ENCODE measurements around the gene FMNL2.

Gene FMNL2

GRCh38 chr2:152335016-152335725 is at the start of gene FMNL2:
Gene FMNL2 (plus strand): TSS chr2:152335174.
- Histone ChIP-seq H2AFZ (ENCODE audit: low read length) (peak within 1 kb of the TSS; percentile 87), H3K4me3 (ENCODE audit: low read length) (peak within 1 kb of the TSS; percentile 83), H3K4me2 (ENCODE audit: low read depth, low read length) (peak within 1 kb of the TSS; percentile 84), H3K4me1 (ENCODE audit: low read length) (no peaks in the 10 kb centered on the region), H3K9me3 (replicated peaks; ENCODE audit: insufficient read depth, low read length) (no peaks in the 10 kb centered on the region), H3F3A (ENCODE audit: insufficient read depth, low read length) (no peaks in the 10 kb centered on the region), H3K27me3 (replicated peaks; ENCODE audit: insufficient read depth, low read length) (no peaks in the 10 kb centered on the region), H3K9me2 (replicated peaks; ENCODE audit: insufficient read depth, low read length) (no peaks in the 10 kb centered on the region), H3K9ac (ENCODE audit: low read length) (peak within 1 kb of the TSS; percentile 62; the same call in 1 of the 2 replicates), H3K36me3 (replicated peaks; ENCODE audit: insufficient read depth, low read length) (no peaks in the 10 kb centered on the region), H4K20me1 (ENCODE audit: insufficient read depth, low read length) (no peaks in the 10 kb centered on the region), H3K27ac (ENCODE audit: low read length) (no peak within 1 kb of the TSS; the same call in 1 of the 2 replicates), H3K79me2 (ENCODE audit: low read length) (0 out of 2 replicates have a peak, but pooled peaks cover 4% of the 10 kb centered on the region)
- TF ChIP-seq CTCF (IDR thresholded peaks at IDR 0.05; ENCODE audit: low read length) (peak; percentile 16; the same call in 1 of the 2 replicates), EZH2phosphoT487 (IDR thresholded peaks at IDR 0.05; ENCODE audit: low read length) (no peak), EZH2 (optimal IDR thresholded peaks at IDR 0.05; ENCODE audit: low read depth, low read length) (no peak)
- DNase-seq = peak; percentile 83

- Histone ChIP-seq H3K4me3 (ENCODE audit: low read length) (no peak overlapping the region), H2AFZ (ENCODE audit: low read length) (no peak overlapping the region), H3K79me2 (ENCODE audit: low read length) (no peaks in the 10 kb centered on the region), H3K9ac (ENCODE audit: low read length) (no peak overlapping the region), H3K4me1 (ENCODE audit: low read length) (no peaks in the 10 kb centered on the region), H3F3A (ENCODE audit: insufficient read depth, low read length) (no peaks in the 10 kb centered on the region), H3K9me3 (replicated peaks; ENCODE audit: insufficient read depth, low read length) (no peaks in the 10 kb centered on the region), H3K36me3 (replicated peaks; ENCODE audit: insufficient read depth, low read length) (no peaks in the 10 kb centered on the region), H3K4me2 (ENCODE audit: low read depth, low read length) (no peak overlapping the region), H4K20me1 (ENCODE audit: insufficient read depth, low read length) (no peaks in the 10 kb centered on the region), H3K27me3 (replicated peaks; ENCODE audit: insufficient read depth, low read length) (no peaks in the 10 kb centered on the region), H3K27ac (ENCODE audit: low read length) (no peak overlapping the region), H3K9me2 (replicated peaks; ENCODE audit: insufficient read depth, low read length) (no peaks in the 10 kb centered on the region)
- TF ChIP-seq EZH2phosphoT487 (IDR thresholded peaks at IDR 0.05; ENCODE audit: low read length) (no peak), EZH2 (optimal IDR thresholded peaks at IDR 0.05; ENCODE audit: low read depth, low read length) (no peak), CTCF (IDR thresholded peaks at IDR 0.05; ENCODE audit: low read length) (no peak)
- DNase-seq = no peak
Measured at GRCh38 chr2:152292991-152293390, 42.0 kb upstream of the FMNL2 start.

GRCh38 chr2:152297715-152298114 is 37.3 kb upstream of the FMNL2 start:
- no peak overlapping the region for H3K27ac ChIP-seq (ENCODE audit: low read length)
- no peaks in the 10 kb centered on the region for H3K36me3 ChIP-seq (replicated peaks; ENCODE audit: insufficient read depth, low read length)
- H3K4me2 ChIP-seq (ENCODE audit: low read depth, low read length) = no peak overlapping the region
- TF ChIP-seq EZH2 (optimal IDR thresholded peaks at IDR 0.05; ENCODE audit: low read depth, low read length) (no peak), CTCF (IDR thresholded peaks at IDR 0.05; ENCODE audit: low read length) (no peak), EZH2phosphoT487 (IDR thresholded peaks at IDR 0.05; ENCODE audit: low read length) (no peak)
- no peak for DNase-seq
- no peaks in the 10 kb centered on the region for H3K4me1 ChIP-seq (ENCODE audit: low read length)
- H3K9me3 ChIP-seq (replicated peaks; ENCODE audit: insufficient read depth, low read length) = no peaks in the 10 kb centered on the region
- H3K9ac ChIP-seq (ENCODE audit: low read length) = no peak overlapping the region
- no peaks in the 10 kb centered on the region for H4K20me1 ChIP-seq (ENCODE audit: insufficient read depth, low read length)
- no peak overlapping the region for H2AFZ ChIP-seq (ENCODE audit: low read length)
- no peak overlapping the region for H3K4me3 ChIP-seq (ENCODE audit: low read length)
- no peaks in the 10 kb centered on the region for H3K27me3 ChIP-seq (replicated peaks; ENCODE audit: insufficient read depth, low read length)
- H3K9me2 ChIP-seq (replicated peaks; ENCODE audit: insufficient read depth, low read length) = no peaks in the 10 kb centered on the region
- H3F3A ChIP-seq (ENCODE audit: insufficient read depth, low read length) = no peaks in the 10 kb centered on the region
- H3K79me2 ChIP-seq (ENCODE audit: low read length) = no peaks in the 10 kb centered on the region

Data from MM.1S (cell line).